ENCODE measurements around the gene SIRPA. TPM values are rescaled to one million over a fixed set of nuclear protein-coding genes. Genes with fewer than 3 reads are reported as not detected.
A peak's percentile ranks its signal among the peaks of the same experiment; 100 is the strongest.

The SIRPA gene
- total RNA-seq, 1 donor from 2014 or later: 28.0 TPM

DNA sequence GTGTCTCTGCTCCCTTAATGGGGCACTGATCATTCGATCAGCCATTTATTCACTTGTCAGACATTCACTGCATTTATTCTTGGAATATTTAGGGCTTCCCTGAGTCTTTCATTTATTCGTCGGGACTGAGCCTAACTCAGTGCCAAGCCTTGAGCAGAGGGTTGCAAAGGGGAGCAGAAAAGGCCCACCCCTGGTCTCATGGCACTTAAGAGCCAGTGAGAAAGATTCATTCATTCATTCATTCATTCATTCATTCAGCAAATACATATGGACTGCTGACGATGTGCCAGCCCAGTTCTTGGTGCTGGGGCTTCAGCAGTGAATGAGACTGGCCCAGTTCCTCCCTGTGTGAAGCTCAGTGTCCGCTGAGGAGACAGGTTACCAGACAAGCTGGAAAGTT is 36.6 kb downstream of the SIRPA start:
- DNase-seq (ENCODE audit: low read depth in 2 of 2): no peak

DNA sequence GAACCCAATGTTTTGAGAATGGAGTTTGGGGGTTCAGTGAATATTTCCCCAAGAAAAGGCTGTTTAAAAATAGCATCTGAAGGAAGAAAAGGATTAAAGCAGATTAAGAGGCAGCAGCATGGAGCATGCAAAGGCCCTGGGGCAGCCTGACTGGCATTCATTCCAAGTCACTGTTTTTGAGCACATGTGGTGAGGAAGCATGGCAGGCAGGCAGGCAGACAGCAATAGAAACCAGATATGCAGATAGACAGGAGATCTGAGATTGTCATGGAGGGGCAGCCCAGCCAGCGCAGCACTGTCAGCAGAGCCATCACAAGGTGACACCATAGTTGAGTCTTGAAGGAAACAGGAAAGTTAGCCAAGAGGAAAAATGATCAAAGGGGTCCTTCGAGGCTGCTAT is 37.8 kb downstream of the SIRPA start:
- DNase-seq (ENCODE audit: low read depth in 2 of 2): no peak

DNA sequence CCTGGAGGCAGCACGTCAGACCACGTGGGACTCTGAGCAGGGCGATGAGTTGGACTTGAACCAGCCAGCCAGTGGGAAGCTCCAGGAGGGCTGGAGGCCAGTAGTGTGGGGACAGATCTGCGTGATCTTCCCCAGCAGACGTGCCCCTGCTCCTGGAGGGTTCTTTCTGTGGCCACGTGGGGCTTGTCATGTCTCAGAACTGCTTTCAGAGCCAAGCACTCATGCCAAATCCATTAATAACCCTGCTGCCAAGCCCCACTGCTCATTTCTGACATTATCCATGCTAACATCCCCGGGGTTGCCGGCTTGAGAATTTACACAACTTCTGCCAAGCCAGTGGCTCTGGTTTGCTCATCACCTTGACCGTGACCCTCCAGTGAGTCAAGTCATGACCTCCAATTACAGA is 38.3 kb downstream of the SIRPA start:
- no peak for DNase-seq (ENCODE audit: low read depth in 2 of 2)

DNA sequence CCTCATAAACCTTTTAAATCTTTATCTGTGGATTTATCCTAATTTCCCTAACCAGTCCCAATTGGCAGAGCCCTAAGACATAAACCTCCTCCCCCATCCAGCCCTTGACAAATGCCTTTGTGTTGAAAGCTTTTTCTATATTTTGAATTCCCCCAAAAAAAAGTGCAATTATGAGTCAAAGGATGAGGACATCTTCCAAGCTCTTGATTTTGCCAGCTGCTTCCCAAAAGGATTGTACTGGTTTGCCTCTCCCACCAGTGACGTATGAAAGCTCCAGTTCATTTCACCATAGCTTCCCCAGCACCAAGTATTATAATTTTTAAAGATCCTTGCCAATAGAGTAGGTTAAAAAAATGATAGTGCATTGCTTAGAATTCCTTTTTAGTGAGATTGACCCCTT is 38.9 kb downstream of the SIRPA start:
- no peak for DNase-seq (ENCODE audit: low read depth in 2 of 2)

DNA sequence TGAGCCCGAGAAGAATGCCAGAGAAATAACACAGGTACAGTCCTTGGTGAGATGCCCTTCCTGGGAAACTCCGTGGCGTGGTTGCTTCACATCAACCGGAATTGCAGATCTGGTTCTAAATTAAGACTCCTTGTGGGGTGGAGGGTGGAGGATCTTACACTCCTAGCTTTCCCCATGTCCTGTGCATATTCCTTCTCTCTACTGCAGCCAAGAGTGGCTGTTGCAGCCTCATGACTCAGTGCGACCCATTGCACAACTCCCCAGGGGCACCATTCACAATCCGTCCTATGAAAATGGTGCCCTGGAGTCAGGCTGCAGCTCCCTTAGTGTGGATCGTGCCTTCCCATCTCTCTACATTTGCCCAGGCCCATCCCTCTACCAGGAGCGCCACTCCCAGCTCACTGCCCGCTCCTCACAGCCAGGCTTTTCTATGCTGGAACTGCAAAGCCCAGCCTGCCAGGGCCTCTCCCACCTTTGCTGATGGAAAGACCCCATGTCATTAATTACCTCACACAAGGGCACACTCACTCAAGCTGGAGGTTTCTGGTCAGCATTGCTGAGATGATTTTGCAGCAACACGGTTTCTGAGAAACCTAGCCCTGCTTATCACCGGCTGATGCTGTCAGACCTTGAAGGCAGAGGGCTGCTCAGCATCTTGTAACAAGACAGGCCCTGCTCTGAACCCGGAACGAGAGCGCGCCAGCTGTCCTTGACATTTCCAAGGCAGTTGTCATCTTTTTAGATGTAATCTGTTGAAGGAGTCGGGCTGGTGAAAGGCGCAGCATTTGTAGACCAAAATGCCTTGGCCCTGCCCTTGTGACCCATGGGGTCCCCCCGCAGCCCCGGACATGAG is 39.7 kb downstream of the SIRPA start:
- DNase-seq (ENCODE audit: low read depth in 2 of 2): no peak

DNA sequence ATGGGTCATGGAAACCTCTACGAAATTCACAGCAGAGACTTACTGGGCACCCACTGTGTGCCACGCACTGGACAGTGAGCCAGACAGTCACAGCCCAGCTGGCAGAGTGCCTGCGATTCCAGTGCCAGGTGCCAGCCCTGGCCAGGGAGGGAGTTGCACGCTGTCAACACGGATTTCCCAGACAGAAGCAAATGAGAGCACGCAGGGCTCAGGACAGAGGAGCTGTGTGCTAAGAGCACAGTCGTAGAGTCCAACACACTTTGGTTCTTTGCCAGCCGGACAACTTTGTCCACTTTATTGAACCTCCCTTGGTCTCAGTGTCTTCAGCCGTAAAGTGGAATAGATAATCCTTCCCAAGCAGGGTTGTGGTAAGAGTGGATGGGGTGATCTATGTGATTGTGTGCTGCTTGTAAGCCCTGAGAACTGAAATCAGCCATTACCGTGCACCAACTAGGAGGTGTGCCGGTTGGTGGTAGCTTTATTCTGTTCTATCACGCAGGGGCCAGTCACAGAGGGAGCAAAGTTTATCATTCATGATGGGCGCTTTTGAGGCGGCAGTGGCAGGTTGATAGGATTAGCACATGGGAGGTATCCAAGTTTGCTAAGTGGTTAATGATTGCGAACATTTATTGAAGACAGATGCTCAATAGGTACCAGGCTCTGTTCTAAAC is 40.6 kb downstream of the SIRPA start:
- no peak for DNase-seq (ENCODE audit: low read depth in 2 of 2)

DNA sequence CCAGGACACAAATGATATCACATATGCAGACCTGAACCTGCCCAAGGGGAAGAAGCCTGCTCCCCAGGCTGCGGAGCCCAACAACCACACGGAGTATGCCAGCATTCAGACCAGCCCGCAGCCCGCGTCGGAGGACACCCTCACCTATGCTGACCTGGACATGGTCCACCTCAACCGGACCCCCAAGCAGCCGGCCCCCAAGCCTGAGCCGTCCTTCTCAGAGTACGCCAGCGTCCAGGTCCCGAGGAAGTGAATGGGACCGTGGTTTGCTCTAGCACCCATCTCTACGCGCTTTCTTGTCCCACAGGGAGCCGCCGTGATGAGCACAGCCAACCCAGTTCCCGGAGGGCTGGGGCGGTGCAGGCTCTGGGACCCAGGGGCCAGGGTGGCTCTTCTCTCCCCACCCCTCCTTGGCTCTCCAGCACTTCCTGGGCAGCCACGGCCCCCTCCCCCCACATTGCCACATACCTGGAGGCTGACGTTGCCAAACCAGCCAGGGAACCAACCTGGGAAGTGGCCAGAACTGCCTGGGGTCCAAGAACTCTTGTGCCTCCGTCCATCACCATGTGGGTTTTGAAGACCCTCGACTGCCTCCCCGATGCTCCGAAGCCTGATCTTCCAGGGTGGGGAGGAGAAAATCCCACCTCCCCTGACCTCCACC is 42.2 kb downstream of the SIRPA start:
- DNase-seq (ENCODE audit: low read depth in 2 of 2): no peak

DNA sequence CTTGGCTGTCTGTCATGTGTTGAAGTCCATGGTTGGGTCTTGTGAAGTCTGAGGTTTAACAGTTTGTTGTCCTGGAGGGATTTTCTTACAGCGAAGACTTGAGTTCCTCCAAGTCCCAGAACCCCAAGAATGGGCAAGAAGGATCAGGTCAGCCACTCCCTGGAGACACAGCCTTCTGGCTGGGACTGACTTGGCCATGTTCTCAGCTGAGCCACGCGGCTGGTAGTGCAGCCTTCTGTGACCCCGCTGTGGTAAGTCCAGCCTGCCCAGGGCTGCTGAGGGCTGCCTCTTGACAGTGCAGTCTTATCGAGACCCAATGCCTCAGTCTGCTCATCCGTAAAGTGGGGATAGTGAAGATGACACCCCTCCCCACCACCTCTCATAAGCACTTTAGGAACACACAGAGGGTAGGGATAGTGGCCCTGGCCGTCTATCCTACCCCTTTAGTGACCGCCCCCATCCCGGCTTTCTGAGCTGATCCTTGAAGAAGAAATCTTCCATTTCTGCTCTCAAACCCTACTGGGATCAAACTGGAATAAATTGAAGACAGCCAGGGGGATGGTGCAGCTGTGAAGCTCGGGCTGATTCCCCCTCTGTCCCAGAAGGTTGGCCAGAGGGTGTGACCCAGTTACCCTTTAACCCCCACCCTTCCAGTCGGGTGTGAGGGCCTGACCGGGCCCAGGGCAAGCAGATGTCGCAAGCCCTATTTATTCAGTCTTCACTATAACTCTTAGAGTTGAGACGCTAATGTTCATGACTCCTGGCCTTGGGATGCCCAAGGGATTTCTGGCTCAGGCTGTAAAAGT is 43.5 kb downstream of the SIRPA start:
- DNase-seq (ENCODE audit: low read depth in 2 of 2): no peak

DNA sequence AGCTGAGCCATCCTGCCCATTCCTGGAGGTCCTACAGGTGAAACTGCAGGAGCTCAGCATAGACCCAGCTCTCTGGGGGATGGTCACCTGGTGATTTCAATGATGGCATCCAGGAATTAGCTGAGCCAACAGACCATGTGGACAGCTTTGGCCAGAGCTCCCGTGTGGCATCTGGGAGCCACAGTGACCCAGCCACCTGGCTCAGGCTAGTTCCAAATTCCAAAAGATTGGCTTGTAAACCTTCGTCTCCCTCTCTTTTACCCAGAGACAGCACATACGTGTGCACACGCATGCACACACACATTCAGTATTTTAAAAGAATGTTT is 44.0 kb downstream of the SIRPA start:
- no peak for DNase-seq (ENCODE audit: low read depth in 2 of 2)

DNA sequence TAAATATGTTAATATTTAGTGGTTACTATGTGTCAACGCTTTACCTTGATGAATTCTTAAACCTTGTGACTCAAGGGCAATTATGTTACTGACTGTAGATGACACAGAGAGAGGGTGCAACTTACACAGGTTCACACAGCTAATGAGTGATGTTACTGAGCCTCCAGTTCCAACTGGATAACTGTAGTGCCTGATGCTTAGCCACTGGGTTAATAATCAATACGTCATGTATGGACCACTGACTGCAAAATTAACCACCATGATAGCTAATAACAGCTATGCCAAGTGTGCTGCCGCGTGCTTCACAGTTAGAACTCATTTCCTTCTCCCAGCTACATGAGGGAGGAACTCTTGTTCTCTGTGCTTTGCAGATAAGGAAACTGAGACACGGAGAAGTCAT is 45.4 kb downstream of the SIRPA start:
- DNase-seq (ENCODE audit: low read depth in 2 of 2): no peak

DNA sequence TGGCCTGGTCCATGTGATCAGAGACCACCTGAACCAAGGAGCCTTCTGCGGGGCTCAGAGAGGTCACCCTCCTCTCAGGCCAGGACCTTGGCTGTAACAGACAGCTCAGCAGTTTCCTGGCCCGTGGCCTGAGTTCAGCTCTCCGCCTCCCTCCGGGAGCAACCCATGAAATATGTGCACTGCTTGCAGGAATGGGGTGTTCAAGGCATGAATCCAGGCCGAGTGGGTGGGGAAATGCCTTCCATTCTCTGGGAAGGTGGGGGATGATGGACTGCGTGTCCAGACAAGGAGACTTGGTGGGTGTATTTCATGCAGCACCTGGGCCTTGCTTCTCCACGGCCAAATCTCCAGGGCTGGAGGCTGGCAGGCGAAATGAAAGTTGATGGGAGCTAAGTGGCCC is 46.0 kb downstream of the SIRPA start:
- no peak for DNase-seq (ENCODE audit: low read depth in 2 of 2)

DNA sequence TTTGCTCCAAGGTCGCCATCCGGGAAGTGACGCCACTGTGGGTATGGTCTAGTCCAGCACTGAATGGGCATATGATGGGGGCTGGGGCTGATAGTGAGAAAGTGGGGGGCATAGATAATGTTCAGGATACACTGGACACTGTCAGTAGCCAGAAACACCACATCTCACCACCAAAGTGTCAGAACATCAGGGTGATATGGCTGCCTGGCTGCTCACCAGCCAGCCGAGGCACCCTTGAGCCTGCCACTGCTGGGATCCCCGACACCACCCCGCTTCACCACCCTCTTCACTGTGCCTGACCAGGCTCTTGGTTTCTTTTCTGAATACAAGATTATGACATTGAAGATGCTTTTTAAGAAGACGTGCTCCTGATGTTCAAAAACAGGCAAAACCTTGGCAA is 46.9 kb downstream of the SIRPA start:
- no peak for DNase-seq (ENCODE audit: low read depth in 2 of 2)

DNA sequence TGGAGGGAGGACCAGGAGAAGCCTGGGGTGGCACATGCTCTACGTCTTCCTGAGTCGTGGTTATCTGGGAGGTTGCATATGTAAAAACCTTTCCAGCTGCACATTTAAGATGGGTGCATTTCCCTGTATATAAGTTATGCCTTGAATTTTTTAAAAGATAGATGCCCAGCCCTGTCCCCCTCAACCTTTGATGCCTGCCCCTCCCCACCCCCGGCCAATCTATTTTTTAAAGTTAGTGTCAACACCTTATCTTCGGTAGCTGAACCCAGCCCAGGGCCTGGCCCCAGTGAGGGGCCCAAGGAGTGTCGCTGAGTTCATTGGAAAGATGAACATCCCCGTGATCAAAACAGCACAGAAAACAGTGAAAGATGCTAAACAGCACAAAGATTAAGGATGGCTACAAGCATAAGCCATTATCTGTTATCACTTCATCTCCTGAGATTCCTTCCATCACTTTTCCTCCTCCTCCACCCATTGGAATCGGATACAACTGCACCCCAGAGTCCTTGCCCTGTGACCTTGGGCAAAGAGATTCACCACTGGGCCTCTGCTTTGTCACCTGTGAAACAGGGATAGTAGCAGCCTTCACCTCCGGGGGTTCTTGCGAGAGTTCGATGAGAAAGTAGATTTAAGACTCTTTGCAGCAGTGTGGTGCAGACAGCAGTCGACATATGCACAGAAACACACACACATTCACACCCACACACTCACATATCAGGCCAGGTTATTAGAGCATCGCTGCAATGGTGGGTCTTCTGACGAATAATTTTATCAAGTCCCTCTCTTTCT is 47.5 kb downstream of the SIRPA start:
- DNase-seq (ENCODE audit: low read depth in 2 of 2): no peak

DNA sequence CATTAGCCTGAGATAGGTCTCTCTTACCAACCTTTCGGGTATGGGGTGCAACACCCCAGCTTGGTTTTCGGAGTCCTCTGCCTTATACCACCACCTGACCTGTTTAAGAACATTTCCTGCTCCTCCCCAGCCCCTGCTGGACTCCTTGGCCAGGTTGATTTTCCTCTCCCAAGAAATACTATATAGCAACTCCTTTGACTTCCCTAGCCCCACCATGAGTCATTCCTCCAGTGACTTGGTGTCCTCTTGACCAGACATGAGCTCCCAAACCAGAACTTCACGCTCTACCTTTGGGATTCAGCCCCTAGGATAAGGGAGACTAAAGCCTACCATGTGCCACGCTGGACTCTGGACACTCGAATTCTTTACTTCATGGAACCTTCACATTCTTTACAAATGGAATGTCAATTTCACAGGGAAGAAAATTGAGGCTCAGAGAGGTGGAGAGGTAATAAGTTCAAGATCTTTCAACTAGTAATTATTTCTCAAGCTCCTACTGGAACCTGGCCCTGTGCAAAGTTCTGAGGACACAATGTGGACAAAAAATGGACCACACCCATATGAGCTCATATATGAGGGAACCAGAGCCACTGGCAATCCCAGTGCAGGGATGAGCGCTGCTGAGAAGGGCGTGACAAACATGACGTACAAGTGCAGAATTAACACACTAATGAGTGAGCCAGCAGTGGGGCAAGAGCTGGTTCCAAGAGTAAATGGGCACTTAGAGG is 48.2 kb downstream of the SIRPA start:
- no peak for DNase-seq (ENCODE audit: low read depth in 2 of 2)

DNA sequence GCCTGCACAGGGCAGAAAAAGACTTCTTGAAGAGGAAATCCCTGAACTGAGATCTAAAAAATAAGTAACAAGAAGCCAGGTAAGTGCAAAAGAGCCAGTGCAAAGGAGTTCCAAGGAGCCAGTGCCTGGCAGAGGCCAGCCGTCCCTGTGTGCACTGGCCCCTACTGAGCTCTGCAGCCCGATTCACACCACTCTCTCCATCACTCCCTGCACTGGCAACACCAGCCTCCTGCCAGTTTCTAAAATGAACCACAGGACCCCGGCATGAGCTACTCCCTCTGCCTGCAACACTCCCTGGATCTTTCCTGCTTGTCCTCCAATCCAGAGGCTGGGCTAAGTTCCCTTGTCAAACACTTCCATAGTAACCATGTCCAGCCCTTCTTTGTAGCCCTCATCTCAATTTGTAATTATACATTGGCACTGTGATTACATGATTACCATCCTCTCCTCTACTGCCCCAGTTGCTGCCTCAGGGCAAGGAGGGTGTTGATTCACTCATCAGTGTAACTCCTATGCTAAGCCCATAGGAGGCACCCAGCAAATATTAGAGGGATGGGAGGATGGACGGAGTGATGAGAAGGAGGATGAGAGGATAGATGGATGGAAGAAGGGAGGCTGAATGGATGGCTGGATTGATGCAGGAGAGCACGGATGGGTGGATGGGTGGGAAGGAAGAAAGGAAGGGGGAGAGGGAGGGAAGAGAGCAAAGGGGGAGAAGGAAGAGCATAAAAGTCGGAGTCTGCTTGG is 49.3 kb downstream of the SIRPA start:
- no peak for DNase-seq (ENCODE audit: low read depth in 2 of 2)

DNA sequence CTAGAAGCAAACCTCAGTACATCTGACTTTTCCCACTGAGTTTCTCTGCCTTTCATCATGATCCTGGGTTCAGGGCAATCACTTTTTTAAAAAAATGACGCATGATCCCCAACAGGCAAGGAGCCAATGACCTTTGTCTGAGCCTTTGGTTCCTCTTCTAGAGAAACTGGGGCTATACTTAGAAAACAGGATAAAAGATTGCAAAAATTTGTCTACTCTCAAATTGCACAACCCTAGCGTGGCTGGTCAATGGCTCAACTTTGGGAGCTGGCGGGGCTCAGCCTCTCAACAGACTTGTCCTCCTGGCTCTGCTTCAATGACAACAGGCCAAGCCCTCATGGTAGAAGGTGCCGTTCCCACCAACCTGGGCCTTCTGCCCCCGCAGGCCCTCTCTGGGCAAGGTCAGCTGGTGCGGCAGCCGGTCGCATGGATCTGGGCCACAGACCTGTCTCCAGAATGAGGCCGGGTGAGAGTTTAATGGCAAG is 50.0 kb downstream of the SIRPA start:
- DNase-seq (ENCODE audit: low read depth in 2 of 2): no peak

DNA sequence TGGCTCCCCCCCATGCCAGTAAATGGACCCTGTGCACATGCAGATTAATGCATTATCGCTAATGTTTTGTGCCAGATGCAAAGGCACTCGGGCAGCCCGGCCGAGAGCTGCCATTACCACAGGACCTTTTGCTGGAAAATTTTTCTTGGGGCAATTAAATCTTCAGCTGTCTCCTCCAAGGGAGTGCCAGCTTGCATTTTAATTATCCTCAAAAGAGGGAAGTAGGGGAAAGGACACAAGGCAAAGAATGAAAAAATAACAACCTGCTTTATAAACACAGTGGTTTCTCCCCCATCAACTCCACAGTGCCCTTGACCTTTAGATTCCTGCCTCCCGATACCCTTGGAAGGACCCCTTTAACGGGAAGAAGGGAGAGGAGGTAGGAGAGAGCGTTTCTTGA is 50.5 kb downstream of the SIRPA start:
- no peak for DNase-seq (ENCODE audit: low read depth in 2 of 2)

DNA sequence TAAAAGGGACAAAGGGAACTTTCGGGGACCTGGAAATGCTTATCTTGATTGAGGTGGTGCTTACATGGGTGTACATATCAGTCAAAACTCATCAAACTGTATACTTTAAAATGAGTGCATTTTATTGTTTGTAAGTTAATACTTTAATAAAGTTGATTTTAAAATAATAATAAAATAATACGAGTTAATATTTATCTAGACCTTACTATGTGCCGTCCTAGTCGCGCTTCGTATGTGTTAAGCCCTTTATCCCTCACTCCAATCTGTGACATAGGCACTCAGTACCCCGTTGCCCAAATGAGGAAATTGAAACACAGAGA is 51.2 kb downstream of the SIRPA start:
- no peak for DNase-seq (ENCODE audit: low read depth in 2 of 2)

DNA sequence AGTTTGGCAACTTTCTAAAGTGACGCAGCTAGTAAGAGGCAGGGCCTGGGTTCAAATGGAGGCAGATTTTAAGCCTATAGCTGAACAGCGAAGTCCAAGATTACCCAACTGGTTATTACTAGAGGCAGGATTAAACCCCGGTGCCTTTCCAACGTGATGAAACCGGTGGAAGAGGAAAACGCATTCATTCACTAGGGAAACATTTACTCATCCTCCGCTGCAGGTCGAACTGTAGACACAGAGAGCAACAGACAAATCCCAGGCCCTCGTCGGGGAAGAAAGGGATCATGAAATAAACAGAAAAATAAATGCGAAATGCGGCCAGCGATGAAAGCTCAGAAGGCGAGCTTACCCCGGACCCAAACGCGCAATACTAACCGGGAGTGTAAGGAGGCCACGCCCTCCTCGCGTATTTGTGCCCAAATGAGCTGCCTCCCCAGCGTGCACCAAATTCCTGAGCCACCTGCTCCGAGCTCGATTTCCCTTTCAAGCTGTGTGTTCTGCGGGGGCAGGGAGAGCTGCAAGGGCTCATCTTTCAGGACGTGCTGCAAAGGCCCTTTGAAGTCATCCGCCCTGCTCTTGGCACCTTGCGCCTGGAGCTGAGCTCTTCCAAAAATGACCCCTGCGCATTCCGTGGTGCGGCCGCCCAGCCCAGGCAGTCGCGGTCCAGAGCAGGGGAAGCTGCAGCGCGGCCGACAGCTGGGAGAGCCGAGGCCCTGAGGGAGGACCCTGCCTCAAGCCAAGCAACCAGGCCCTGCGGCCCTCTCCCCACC is 51.7 kb downstream of the SIRPA start:
- peak; percentile 8 to 42 for DNase-seq (ENCODE audit: low read depth in 2 of 2)
